BJ (cell line): ENCODE measurements around the gene STAC. TPM values are rescaled to one million over a fixed set of nuclear protein-coding genes. Genes with fewer than 3 reads are reported as not detected.

Source experiments
- CTCF ChIA-PET: fragments of 350-600 bp; formaldehyde crosslinking; extraction: SDS; loops from one replicate; lab custom pipeline; 2021; ENCODE audit warnings: antibody characterized with exemption, inconsistent platforms; lab: Yijun Ruan, JAX
- POLR2A ChIA-PET: fragments of 300-600 bp; sonication (Branson Sonifier 250); formaldehyde crosslinking; extraction: SDS; loops from one replicate; lab custom pipeline; 2021; ENCODE audit warnings: antibody characterized with exemption; lab: Charles Lee
- DNase-seq: peaks from one replicate; pipeline ENCODE4 v3.0.0-alpha.2; 2011; ENCODE audit warnings: low read depth
- H3K27me3 ChIP-seq: 2 replicates; pipeline ENCODE4 v1.6.0; 2011; ENCODE audit warnings: low read length; ENCODE audit not compliant: control insufficient read depth, insufficient read depth
- H3K36me3 ChIP-seq: 2 replicates; pipeline ENCODE4 v1.5.1; 2011; ENCODE audit warnings: low read length; ENCODE audit not compliant: control insufficient read depth, insufficient read depth
- H3K4me3 ChIP-seq: 2 replicates; pipeline ENCODE4 v1.5.1; 2011; ENCODE audit warnings: low read depth, mild to moderate bottlenecking, control low read depth, low read length
- polyA plus RNA-seq: library from polyadenylated mRNA; depleted of rRNA; stranded (reverse); fragments of >200 nt; gene quantifications from 2 replicates; pipeline ENCODE4 v1.2.3, GENCODE V29; 2011
- TF ChIP-seq, protein P1 (sequence below): IDR thresholded peaks from 2 replicates; pipeline ENCODE4 v1.5.1; 2011; ENCODE audit warnings: low read depth, mild to moderate bottlenecking, control low read depth, inconsistent platforms, low read length, moderate library complexity; ENCODE audit not compliant: insufficient read depth

The STAC gene
- polyA plus RNA-seq, 1 experiment, result 42.0 TPM

DNA sequence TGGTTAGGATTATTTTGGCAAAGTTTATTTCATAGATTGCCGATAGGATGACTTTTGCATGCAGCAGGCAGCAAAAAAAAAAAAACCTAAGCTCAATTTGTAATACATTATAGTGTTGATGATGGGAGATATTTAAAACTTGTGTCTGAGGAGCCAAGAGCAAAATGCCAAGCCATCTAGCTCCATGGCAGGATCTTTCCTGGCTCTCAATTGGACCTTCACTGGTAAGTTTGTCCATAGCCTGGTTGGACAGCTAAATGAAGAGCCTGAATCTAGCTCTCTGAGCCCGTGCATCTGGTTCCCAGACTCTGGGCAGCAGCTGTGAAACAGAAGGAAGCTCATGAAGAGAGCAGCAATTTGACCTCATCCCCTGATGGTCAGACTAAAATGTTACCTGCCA, 17.5 kb downstream of the STAC start:
- no peak overlapping the region for H3K4me3 ChIP-seq
- ChIA-PET CTCF (interaction anchor here (0.6 to 0.9 kb wide), 5 partner anchors 10 to 187 kb away, joined by 3 to 4 read pairs (median 3); no protein-coding TSS in a partner anchor), POLR2A (no interaction called here)
- no peaks in the 10 kb centered on the region for H3K36me3 ChIP-seq
- H3K27me3 ChIP-seq, result no peaks in the 10 kb centered on the region
- TF ChIP-seq, protein P1, sequence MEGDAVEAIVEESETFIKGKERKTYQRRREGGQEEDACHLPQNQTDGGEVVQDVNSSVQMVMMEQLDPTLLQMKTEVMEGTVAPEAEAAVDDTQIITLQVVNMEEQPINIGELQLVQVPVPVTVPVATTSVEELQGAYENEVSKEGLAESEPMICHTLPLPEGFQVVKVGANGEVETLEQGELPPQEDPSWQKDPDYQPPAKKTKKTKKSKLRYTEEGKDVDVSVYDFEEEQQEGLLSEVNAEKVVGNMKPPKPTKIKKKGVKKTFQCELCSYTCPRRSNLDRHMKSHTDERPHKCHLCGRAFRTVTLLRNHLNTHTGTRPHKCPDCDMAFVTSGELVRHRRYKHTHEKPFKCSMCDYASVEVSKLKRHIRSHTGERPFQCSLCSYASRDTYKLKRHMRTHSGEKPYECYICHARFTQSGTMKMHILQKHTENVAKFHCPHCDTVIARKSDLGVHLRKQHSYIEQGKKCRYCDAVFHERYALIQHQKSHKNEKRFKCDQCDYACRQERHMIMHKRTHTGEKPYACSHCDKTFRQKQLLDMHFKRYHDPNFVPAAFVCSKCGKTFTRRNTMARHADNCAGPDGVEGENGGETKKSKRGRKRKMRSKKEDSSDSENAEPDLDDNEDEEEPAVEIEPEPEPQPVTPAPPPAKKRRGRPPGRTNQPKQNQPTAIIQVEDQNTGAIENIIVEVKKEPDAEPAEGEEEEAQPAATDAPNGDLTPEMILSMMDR, result no peak
- peak; percentile 34 for DNase-seq

- POLR2A ChIA-PET, result no interaction called here
- Histone ChIP-seq H3K36me3 (no peaks in the 10 kb centered on the region), H3K4me3 (no peak overlapping the region), H3K27me3 (no peaks in the 10 kb centered on the region)
- no peak for DNase-seq
- TF ChIP-seq, protein P1, result no peak
- CTCF ChIA-PET, result no interaction called here
Observed at GRCh38 chr3:36399933-36400332, 19.6 kb downstream of the STAC start.

GRCh38 chr3:36401056-36401455, 20.8 kb downstream of the STAC start:
- no peaks in the 10 kb centered on the region for H3K36me3 ChIP-seq
- ChIA-PET POLR2A (no interaction called here), CTCF (interaction anchor here (1.2 to 1.7 kb wide), 2 partner anchors 9 to 47 kb away, joined by 3 to 4 read pairs; no protein-coding TSS in a partner anchor)
- no peak for DNase-seq
- no peak overlapping the region for H3K4me3 ChIP-seq
- no peaks in the 10 kb centered on the region for H3K27me3 ChIP-seq
- TF ChIP-seq, protein P1, result no peak

- CTCF ChIA-PET, result no interaction called here
- POLR2A ChIA-PET, result no interaction called here
Observed at GRCh38 chr3:36403661-36404060, 23.4 kb downstream of the STAC start.

DNA sequence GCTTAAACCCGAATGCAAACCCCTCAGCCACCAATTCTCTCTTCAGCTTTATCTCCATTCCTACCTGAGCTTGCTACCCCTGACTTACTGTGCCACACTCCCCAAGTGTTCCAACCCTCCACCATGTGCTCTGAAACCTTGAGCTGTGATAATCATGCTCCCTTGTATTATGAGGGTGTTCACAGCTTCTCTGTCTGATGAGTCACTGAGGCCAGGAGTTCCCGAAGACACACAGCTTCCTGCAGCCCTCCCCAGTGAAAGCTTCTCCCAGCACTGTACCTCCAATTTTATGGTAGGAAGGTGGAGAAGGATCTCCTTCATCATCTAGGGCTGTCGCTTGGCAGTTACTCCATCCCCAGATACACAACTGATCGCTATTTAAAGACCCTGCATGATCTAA, 24.9 kb downstream of the STAC start:
- no peak for DNase-seq
- H3K36me3 ChIP-seq, result peaks cover 2% of the 10 kb centered on the region; the same call in 1 of the 2 replicates
- no peaks in the 10 kb centered on the region for H3K27me3 ChIP-seq
- ChIA-PET CTCF (no interaction called here), POLR2A (no interaction called here)
- TF ChIP-seq, protein P1, result no peak
- H3K4me3 ChIP-seq, result no peak overlapping the region

More at GRCh38 chr3:36403661-36404060, 23.4 kb downstream of the STAC start:
- DNase-seq, result no peak
- no peak overlapping the region for H3K4me3 ChIP-seq
- H3K36me3 ChIP-seq, result peaks cover 2% of the 10 kb centered on the region; the same call in 1 of the 2 replicates
- TF ChIP-seq, protein P1, result no peak
- H3K27me3 ChIP-seq, result no peaks in the 10 kb centered on the region
